Testis (tissue), 3 donors: ENCODE measurements around the gene SEMA5A. TPM values are rescaled to one million over a fixed set of nuclear protein-coding genes. Genes with fewer than 3 reads are reported as not detected.

Experiments used
- DNase-seq: peaks from one replicate; pipeline ENCODE4 v3.0.0-alpha.2; 2019
- H3K27ac ChIP-seq, 2 donors: fragments of 200-600 bp; sonication (generic); one replicate each; pipeline ENCODE4 v1.5.1; 2019
- H3K27me3 ChIP-seq: fragments of 200-600 bp; sonication (generic); one replicate; pipeline ENCODE4 v1.5.1; 2019
- H3K36me3 ChIP-seq: fragments of 200-600 bp; sonication (generic); one replicate; pipeline ENCODE4 v1.5.1; 2017; ENCODE audit warnings: low read depth; ENCODE audit errors: missing control alignments
- H3K4me1 ChIP-seq: fragments of 200-600 bp; sonication (generic); one replicate; pipeline ENCODE4 v1.5.1; 2019
- H3K4me3 ChIP-seq, 2 donors: fragments of 200-600 bp; sonication (generic); one replicate each; pipeline ENCODE4 v1.5.1; 2017 to 2019
- H3K9me3 ChIP-seq: fragments of 200-600 bp; sonication (generic); one replicate; pipeline ENCODE4 v1.5.1; 2017
- CTCF ChIP-seq, 3 experiments: fragments of 450-650 bp in 2 of 3; fragments of 200-600 bp in 1 of 3; sonication (generic) in 1 of 3; IDR thresholded peaks; one replicate each; pipeline ENCODE4 v1.5.1; 2016 to 2019; ENCODE audit warnings: antibody characterized with exemption in 3 of 3, mild to moderate bottlenecking in 2 of 3, moderate library complexity in 1 of 3
- POLR2A ChIP-seq: fragments of 450-650 bp; IDR thresholded peaks from one replicate; pipeline ENCODE4 v1.6.1; 2017; ENCODE audit warnings: antibody characterized with exemption, mild to moderate bottlenecking, moderate library complexity
- WGBS, 2 donors: methylation state at CpG; one replicate each; pipeline ENCODE4 v1.1.5; 2018; 5-methylcytosine and 5-hydroxymethylcytosine counted together
- intact Hi-C: fragments of 100-400 bp; cut with DNase I; formaldehyde crosslinking; loops from one replicate; pipeline ENCODE4 v1.15.1; 2023; ENCODE audit warnings: low total_unique reads
- polyA plus RNA-seq: library from polyadenylated mRNA; stranded (reverse); fragments of 350-450 nt; fragmentation: Illumina TruSeq; extraction: RNeasy Lipid Tissue Mini Kit (QIAGEN cat#74804); gene quantifications from one replicate; pipeline ENCODE4 v1.2.3, GENCODE V29; 2014; ENCODE audit warnings: low read depth, low replicate concordance; ENCODE audit not compliant: insufficient read depth
- total RNA-seq, 2 donors: library from RNA; depleted of rRNA; stranded (reverse); fragments of >200 nt; gene quantifications; one replicate each; pipeline ENCODE4 v1.2.3, GENCODE V29; 2016

SEMA5A gene
- total and polyA plus RNA-seq, 3 donors from 2014 or later, result 3.4 to 12.8 (median 5.4) TPM

- intact Hi-C loops, result no loop called here
- Histone ChIP-seq H3K4me3 (no peak overlapping the region), H3K27me3 (no peaks in the 10 kb centered on the region), H3K27ac (no peak overlapping the region), H3K36me3 (no peaks in the 10 kb centered on the region), H3K4me1 (no peaks in the 10 kb centered on the region), H3K9me3 (no peaks in the 10 kb centered on the region)
- DNase-seq, result no peak
- TF ChIP-seq CTCF (IDR thresholded peaks at IDR 0.05) (no peak), POLR2A (no peak)
- WGBS, 2 donors, result 95% methylated on average over 14 of the region's 14 CpGs
Measured at GRCh38 chr5:9498541-9499497, 47.1 kb downstream of the SEMA5A start.

- H3K36me3 ChIP-seq, result no peaks in the 10 kb centered on the region
- 94% methylated on average over 8 of the region's 8 CpGs for WGBS, 2 donors
- no peak overlapping the region for H3K27ac ChIP-seq
- no peaks in the 10 kb centered on the region for H3K9me3 ChIP-seq
- no peak overlapping the region for H3K4me3 ChIP-seq
- TF ChIP-seq CTCF (IDR thresholded peaks at IDR 0.05), result no peak
- TF ChIP-seq POLR2A, result no peak
- DNase-seq, result no peak
- intact Hi-C loops, result no loop called here
- H3K27me3 ChIP-seq, result no peaks in the 10 kb centered on the region
- H3K4me1 ChIP-seq, result no peaks in the 10 kb centered on the region
Measured at GRCh38 chr5:9497347-9497746, 48.5 kb downstream of the SEMA5A start.

DNA sequence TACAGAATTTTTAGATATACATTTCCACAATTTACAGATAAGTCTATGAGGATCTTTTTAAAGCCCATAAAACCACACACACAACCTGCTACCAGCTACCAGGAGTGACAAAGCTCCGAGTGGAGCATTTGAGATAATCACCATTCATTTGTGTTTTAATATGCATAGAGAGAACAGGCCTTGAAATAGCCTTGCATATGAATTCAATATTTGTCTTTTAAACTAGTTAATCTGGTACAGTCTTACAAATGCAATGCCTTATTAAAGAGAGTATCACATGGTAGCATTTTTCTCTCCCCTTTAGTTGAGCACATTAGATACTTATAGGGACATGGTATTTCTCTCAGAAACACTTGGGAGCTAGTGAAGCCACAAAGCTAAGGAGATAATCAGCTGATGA is 49.1 kb downstream of the SEMA5A start:
- Histone ChIP-seq H3K4me3 (no peak overlapping the region), H3K9me3 (no peaks in the 10 kb centered on the region), H3K4me1 (no peaks in the 10 kb centered on the region), H3K27ac (no peak overlapping the region), H3K36me3 (no peaks in the 10 kb centered on the region), H3K27me3 (no peaks in the 10 kb centered on the region)
- DNase-seq, result no peak
- 84 to 90% methylated on average over 1 of the region's 1 CpG for WGBS, 2 donors
- no peak for TF ChIP-seq POLR2A
- no peak for TF ChIP-seq CTCF (IDR thresholded peaks at IDR 0.05)
- intact Hi-C loops, result no loop called here

DNA sequence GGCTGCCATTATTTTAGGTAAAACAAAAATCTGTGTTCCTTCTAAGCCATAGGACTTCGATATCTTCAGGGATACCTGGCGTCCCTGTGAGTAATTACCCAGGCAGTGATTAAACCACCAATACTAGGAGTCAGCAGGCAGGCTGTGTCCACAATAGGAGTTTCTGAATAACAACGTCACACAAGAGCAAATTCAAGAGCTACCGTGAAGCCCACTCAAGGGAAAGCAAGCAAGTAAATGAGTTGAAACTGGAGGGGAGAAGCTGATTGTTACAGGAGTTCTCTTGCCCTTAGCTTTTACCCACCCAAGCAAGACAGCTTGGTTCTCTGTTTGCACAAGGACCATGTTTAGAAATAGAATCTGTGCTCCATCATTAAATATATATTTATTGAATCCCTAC is 50.8 kb downstream of the SEMA5A start:
- intact Hi-C loops, result no loop called here
- TF ChIP-seq CTCF (IDR thresholded peaks at IDR 0.05) (no peak), POLR2A (no peak)

More for the DNA sequence above, 50.8 kb downstream of the SEMA5A start:
- Histone ChIP-seq H3K27ac (no peak overlapping the region), H3K36me3 (no peaks in the 10 kb centered on the region), H3K4me3 (no peak overlapping the region), H3K27me3 (no peaks in the 10 kb centered on the region), H3K4me1 (no peaks in the 10 kb centered on the region), H3K9me3 (no peaks in the 10 kb centered on the region)
- DNase-seq, result no peak
- 85 to 95% methylated on average over 4 of the region's 4 CpGs for WGBS, 2 donors
